ENCODE measurements around the gene DEDD2.
A peak's percentile ranks its signal among the peaks of the same experiment; 100 is the strongest.

Gene DEDD2

GRCh38 chr19:42254850-42255765 is 37.6 kb upstream of the DEDD2 start, which contains the start of gene ERF:
TSS of gene ERF (minus strand) at chr19:42255128. CDS start at chr19:42254999, 129 bp downstream.
- peaks cover 43% of the 10 kb centered on the region for H3K4me1 Mint-ChIP-seq
- TF ChIP-seq CTCF (IDR thresholded peaks at IDR 0.05): no peak
- H3K27ac Mint-ChIP-seq: peak within 1 kb of the TSS; percentile 91
- H3K36me3 Mint-ChIP-seq (ENCODE audit: low read depth): peaks cover 5% of the 10 kb centered on the region
- H3K27me3 Mint-ChIP-seq (ENCODE audit: low read depth, poor library complexity): no peaks in the 10 kb centered on the region
- peak within 1 kb of the TSS; percentile 81 for H3K4me3 Mint-ChIP-seq
- no peaks in the 10 kb centered on the region for H3K9me3 Mint-ChIP-seq
- DNase-seq: peak; percentile 95

GRCh38 chr19:42254089-42254849 is 36.8 kb upstream of the DEDD2 start:
- Mint-ChIP-seq H3K4me1 (peaks cover 48% of the 10 kb centered on the region), H3K4me3 (peak overlapping the region; percentile 81), H3K27me3 (ENCODE audit: low read depth, poor library complexity) (no peaks in the 10 kb centered on the region), H3K36me3 (ENCODE audit: low read depth) (peaks cover 5% of the 10 kb centered on the region), H3K27ac (no peak overlapping the region), H3K9me3 (no peaks in the 10 kb centered on the region)
- no peak for TF ChIP-seq CTCF (IDR thresholded peaks at IDR 0.05)
- DNase-seq: peak; percentile 80

GRCh38 chr19:42253245-42254088 is 36.0 kb upstream of the DEDD2 start:
- Mint-ChIP-seq H3K36me3 (ENCODE audit: low read depth) (peaks cover 5% of the 10 kb centered on the region), H3K4me3 (peak overlapping the region; percentile 95), H3K27me3 (ENCODE audit: low read depth, poor library complexity) (no peaks in the 10 kb centered on the region), H3K9me3 (no peaks in the 10 kb centered on the region), H3K4me1 (peaks cover 48% of the 10 kb centered on the region), H3K27ac (peak overlapping the region; percentile 83)
- no peak for TF ChIP-seq CTCF (IDR thresholded peaks at IDR 0.05)
- peak; percentile 81 for DNase-seq

GRCh38 chr19:42252365-42253244 is 35.1 kb upstream of the DEDD2 start:
- Mint-ChIP-seq H3K27me3 (ENCODE audit: low read depth, poor library complexity) (no peaks in the 10 kb centered on the region), H3K36me3 (ENCODE audit: low read depth) (peaks cover 5% of the 10 kb centered on the region), H3K4me1 (peaks cover 48% of the 10 kb centered on the region), H3K27ac (peak overlapping the region; percentile 99), H3K9me3 (no peaks in the 10 kb centered on the region), H3K4me3 (peak overlapping the region; percentile 95)
- DNase-seq: no peak
- TF ChIP-seq CTCF (IDR thresholded peaks at IDR 0.05): no peak

All from nephron progenitor cell (in vitro differentiated cells).